ENCODE measurements around the gene RNF10. TPM values are rescaled to one million over a fixed set of nuclear protein-coding genes. Genes with fewer than 3 reads are reported as not detected.

The RNF10 gene
- total and polyA plus RNA-seq, 8 donors = 124 to 656 (median 191) TPM

GRCh38 chr12:120592121-120593049, 58.2 kb downstream of the RNF10 start:
- no peaks in the 10 kb centered on the region for H3K36me3 ChIP-seq
- peaks cover 0 to 6% (median 0%) of the 10 kb centered on the region in 3 donors for H3K27me3 ChIP-seq
- TF ChIP-seq CTCF (IDR thresholded peaks at IDR 0.05) (no peak), POLR2A (IDR thresholded peaks at IDR 0.05) (no peak), POLR2AphosphoS5 (IDR thresholded peaks at IDR 0.05) (no peak), EP300 (IDR thresholded peaks at IDR 0.05) (no peak)
- H3K4me3 ChIP-seq = no peak overlapping the region
- DNase-seq = no peak
- intact Hi-C loops (cut with DNase I; ENCODE audit: low total_unique reads) = no loop called here
- H3K9me3 ChIP-seq = no peaks in the 10 kb centered on the region
- H3K4me1 ChIP-seq = no peaks in the 10 kb centered on the region
- 72 to 81% (median 75%) methylated on average over 8 of the region's 8 CpGs for WGBS, 5 donors
- H3K27ac ChIP-seq = no peak overlapping the region

GRCh38 chr12:120596901-120597300, 62.7 kb downstream of the RNF10 start:
- Histone ChIP-seq H3K27me3 (peaks cover 0 to 21% (median 0%) of the 10 kb centered on the region in 3 donors), H3K9me3 (no peaks in the 10 kb centered on the region), H3K4me1 (peaks cover 0 to 8% (median 0%) of the 10 kb centered on the region in 4 donors), H3K36me3 (no peaks in the 10 kb centered on the region), H3K4me3 (no peak overlapping the region), H3K27ac (no peak overlapping the region)
- intact Hi-C loops (cut with DNase I; ENCODE audit: low total_unique reads) = no loop called here
- TF ChIP-seq POLR2AphosphoS5 (IDR thresholded peaks at IDR 0.05) = no peak
- no peak for TF ChIP-seq CTCF (IDR thresholded peaks at IDR 0.05)
- TF ChIP-seq EP300 (IDR thresholded peaks at IDR 0.05) = no peak
- no peak for TF ChIP-seq POLR2A (IDR thresholded peaks at IDR 0.05)
- 94 to 100% (median 97%) methylated on average over 3 of the region's 3 CpGs for WGBS, 5 donors
- DNase-seq = no peak

- no peak overlapping the region for H3K27ac ChIP-seq
- intact Hi-C loops (cut with DNase I; ENCODE audit: low total_unique reads) = no loop called here
Observed at GRCh38 chr12:120597861-120598260, 63.7 kb downstream of the RNF10 start.

More at GRCh38 chr12:120597861-120598260, 63.7 kb downstream of the RNF10 start:
- H3K27me3 ChIP-seq = peaks cover 0 to 21% (median 0%) of the 10 kb centered on the region in 3 donors
- no peak for DNase-seq
- H3K4me3 ChIP-seq = no peak overlapping the region
- TF ChIP-seq POLR2AphosphoS5 (IDR thresholded peaks at IDR 0.05) (no peak), POLR2A (IDR thresholded peaks at IDR 0.05) (no peak), CTCF (IDR thresholded peaks at IDR 0.05) (no peak), EP300 (IDR thresholded peaks at IDR 0.05) (no peak)
- H3K36me3 ChIP-seq = no peaks in the 10 kb centered on the region
- H3K4me1 ChIP-seq = peaks cover 0 to 8% (median 0%) of the 10 kb centered on the region in 4 donors
- no peaks in the 10 kb centered on the region for H3K9me3 ChIP-seq
- WGBS, 5 donors = 68 to 80% (median 75%) methylated on average over 3 of the region's 3 CpGs

All from stomach (tissue), 9 donors.